Right forelimb (tissue), 1 donor: ENCODE results near the gene PLCB2.

Experiments used
- DNase-seq: peaks from one replicate; pipeline ENCODE4 v3.0.0-alpha.2; 2018

PLCB2 gene

GRCh38 chr15:40247406-40247971 lies 60.2 kb downstream of the PLCB2 start:
- peak; percentile 24 for DNase-seq

DNA sequence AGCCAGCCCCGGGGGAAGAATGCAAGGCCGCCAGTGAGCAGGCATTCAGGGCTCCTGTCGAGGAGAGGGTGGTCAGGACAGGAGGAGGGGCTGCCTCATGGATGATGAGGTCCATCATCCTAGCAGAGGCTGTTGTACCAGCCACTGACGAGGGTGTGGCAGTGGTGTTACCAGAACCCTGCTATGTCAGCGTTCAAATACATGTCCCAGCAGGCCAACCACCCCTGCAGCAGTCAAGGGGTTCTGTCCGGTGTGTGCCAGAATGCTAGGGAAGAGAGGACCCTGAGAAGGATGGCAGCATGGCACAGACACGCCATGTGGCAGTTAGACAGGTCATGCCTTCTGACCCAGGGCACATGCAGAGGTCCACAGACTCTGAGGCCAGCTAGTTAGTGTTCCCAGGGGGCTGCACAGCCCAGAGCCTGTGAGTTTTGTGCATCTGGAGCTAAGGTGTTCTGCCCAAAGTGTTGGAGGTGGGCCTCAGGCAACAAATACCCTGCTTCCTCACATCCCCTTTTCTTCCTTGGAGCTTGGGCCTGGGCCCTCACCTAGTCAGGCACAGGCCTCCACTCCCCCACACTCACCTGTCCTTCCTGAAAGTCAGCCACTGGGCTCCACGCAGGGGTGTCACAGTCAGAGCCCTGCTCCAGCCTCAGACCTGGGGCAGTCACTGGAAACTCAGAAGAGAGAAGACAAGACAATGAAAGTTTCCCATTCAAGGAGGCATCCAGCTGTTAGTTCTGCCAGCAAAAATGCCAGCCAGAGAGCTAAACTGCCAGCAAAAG lies 61.0 kb downstream of the PLCB2 start:
- peak; percentile 23 for DNase-seq

- peak; percentile 26 for DNase-seq
Measured at GRCh38 chr15:40245666-40246450, 61.9 kb downstream of the PLCB2 start.

DNA sequence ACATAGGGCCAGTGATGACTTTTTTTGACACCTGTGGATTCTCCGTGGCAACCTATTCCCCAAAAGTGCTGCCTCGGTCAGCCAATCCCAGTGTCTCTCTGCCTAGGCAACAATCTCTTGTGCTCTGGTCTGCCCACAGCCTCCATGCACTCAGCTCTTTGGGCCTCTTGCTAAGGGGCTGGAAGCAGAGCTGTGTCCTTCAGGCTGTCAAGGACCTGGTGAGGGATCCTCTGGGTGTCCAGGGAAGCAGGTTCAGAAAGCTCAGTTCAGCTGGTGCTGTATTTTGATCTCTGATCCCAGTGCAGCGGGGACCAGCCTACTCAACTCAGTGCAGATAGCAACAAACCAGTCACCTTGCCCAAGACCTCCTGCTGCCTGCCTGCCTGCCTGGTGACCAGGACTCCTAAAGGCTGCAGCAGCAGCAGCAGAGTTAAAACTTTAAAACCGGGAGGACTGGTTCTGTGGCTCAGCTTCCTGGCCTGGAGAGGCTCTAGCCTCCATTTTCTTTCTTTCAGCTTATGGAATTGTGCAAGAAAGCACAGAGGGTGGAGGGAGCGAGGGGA lies 62.7 kb downstream of the PLCB2 start:
- DNase-seq, result peak; percentile 24

DNA sequence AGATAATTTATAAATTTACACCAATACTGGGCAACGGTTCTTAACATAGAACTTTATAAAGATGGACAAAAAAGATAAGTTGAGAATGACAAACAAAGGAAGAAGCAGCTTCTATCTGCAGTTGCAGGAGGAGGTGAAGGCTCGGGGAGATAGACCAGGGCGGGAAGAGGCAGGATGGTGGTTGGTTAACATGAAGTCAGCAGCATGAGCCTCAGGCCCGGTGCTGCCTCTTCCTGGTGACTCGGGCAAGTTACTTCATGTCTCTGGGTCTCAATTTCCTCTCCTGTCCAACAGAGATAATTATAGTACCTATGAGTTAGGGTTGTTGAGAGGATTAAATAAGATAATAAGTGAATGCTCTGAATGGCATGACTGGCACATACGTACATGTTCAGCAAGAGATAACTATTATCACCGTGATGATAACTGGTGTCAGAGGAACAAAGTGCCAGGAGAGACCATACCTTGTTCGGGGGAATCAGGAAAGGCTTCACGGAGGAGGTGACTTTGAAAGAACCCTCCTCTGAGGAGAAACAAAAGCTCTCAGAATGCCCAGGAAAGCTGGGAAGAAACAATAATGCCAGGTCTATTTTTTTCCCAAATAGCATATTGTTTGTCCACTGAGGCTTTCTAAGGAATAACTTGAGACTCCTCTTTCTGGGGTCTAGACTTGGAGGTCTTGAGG lies 64.5 kb downstream of the PLCB2 start:
- DNase-seq, result no peak

GRCh38 chr15:40242601-40243000 lies 65.1 kb downstream of the PLCB2 start:
- no peak for DNase-seq

- DNase-seq, result no peak
Measured at GRCh38 chr15:40242213-40242599, 65.5 kb downstream of the PLCB2 start.

DNA sequence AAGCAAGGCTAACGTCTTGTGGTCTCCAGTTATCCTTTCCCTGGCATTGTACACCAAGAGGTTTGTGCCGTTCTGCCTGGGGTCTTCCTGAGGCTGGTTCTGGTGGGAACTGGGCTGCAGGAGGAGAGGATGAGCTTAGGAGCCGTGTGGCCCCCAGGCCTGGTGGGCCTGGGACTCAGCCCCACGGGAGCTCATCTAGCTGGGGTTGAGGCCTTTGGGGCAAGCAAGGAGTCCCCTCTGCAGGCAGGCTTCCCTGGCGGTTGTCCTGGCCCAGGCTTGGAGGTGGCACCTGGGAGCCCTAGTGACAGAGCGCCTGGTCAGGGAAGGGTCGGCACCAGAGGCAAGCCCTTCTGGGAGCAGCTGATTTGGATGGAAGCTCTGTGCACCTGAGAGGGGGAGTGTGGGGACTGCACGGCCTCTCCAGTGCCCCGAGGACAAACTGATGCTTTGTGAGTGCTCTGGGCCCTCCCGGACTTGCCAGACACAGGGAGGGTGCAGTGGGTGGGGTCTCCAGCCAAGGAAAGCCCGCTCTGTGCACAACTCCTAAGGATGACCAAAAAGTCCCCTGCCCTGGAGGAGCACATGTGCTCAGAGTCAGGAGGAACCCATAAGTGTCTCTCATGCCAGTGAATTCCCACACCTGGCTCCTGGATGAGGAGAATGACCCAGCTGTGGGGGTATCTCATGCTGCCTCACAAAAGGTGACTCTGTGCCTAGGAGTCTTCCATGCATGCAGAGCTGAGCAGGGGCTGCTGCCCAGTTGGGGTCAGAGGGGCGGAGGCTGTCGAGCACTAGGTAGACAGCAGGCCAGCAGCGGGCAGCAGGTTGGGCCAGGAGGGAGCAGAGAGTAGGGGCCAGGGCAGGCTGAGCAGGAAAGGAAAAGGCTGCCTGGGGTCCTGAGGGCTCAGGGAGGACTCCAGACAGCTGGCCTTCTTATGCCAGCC lies 66.2 kb downstream of the PLCB2 start:
- no peak for DNase-seq

DNA sequence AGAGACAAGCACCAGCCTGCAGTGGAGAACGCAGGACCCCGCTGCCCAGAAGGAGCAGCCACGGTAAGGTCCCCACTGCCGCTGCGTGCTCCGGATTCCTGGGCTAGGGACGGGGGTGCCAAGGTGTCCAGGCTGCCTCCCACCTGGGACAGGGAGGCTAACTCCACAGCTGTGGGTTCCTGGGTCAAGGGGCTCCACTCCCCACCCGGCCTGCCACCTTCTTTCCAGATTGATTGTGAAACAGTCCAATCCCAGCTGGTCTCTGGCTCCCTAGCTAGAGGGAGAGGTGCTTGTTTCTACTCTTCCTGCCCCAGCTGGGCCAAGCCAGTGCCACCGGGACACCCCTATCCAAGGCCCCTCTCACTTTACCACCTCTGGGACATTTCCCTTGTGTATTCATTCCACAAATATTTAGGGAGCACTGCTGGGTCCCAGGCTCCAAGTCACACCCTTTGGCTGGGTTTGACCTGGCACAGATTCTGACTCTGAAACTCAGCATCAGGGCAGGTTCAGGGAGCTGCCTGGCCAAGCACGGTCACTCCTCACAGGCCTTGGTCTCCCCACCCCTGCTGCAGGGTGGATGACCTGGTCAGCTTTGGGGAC lies 67.0 kb downstream of the PLCB2 start:
- no peak for DNase-seq

DNA sequence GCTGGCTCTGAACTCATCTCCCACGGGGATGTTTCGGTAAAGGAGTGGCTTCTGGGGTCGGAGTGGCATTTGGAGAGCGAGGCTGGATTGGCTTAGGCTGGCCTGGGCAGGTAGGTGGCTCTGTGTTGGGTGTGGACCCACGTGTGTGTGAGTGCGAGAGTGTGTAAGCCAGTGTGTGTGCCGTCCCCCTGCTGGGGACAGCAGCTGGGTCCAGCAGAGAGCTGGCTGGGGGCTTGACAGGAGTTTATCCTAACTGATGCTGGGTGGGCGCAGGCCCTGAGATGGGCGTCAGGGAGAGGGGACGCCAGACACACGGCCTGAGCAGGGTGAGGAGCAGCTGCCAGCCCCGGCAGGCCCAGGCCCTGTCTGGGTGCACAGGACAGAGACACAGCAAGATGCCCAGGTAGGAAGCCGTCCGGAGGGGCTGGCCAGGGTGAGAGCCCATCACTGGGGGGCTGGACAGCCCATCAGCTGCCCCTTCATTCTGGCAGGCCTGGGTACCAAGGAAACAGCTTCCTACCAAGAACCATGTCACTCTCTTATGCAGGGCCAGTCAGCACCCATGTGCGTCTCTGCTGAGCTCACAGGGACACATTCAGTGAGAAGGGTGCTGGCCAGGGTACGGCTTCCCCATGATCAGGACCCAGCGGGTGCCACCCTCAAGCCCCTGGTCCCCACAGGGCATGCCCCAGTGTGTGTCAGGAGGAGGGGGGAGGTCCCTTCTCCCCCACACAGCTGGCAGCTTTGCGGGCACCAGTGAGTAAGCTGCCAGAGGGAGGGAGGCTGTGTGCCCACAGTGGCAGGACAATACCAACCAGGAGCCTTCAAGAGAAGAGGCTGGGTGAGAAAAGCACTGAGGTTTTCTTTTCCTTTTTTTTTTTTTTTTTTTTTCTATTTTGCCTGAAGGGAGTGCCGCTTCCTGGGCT lies 67.8 kb downstream of the PLCB2 start:
- DNase-seq, result no peak

DNA sequence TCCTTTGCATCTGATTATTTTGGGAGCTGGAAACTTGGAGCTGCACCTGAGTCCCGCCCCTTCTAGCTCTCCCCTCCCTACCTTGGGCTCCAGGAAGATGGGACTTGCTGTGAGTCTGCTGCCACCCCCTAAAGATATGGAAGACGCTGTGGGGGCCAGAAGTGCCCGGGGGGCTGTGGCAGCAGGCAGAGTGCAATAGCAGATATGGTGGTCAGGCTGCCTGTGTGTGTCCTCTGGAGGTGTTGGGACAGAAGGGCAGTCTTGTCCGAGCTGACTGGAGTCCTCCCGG lies 68.4 kb downstream of the PLCB2 start:
- no peak for DNase-seq

DNA sequence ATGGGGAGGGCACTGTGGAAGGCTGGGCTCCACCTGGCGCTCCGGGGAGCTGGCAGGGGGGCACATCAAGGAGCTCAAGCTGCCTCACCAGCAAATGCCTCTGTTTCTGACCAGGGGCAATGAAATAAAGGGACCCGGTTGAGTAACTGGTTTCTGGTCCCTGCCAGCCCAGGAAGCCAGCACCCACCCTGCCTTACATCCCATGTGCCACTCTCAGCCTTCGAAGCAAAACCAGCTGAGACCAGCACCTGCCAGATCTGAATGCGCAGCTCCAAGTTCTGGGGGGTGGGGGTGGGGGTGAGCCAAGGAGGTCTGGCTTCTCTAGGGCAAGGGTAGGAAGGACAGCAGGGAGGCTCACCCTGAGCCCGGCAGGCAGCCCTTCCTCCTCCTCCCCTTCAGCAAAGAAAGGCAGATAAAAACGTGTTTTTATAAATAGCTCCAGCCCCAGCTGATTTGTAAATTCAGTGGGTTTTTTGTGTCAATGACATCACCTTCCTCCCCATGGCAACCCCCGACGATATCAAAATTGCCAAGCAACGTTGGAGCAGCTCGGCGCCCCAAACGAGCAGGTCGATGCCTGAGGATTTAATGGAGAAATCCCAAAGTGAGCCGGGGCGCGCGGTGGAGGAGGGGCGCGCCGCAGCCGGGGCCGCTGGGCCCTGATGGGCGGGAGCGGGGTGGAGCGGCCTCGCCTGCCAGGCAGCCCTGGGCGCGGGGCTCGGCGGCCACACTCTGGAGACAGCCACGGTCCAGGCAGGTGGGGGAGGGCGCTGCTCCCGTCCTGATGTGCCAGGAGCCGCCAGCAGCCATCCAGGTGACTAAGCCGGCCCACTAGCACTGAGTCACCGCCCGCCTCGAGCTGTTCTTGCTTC lies 69.0 kb downstream of the PLCB2 start, which contains the start of gene PAK6:
TSS of gene PAK6 (plus strand) at position 532 of the 872 bp plus-strand sequence. CDS start 25,723 bp downstream, outside the sequence.
- no peak for DNase-seq
